Left ventricle myocardium superior (tissue), 1 donor: Measurements from ENCODE around the gene YWHAB. TPM values are rescaled to one million over a fixed set of nuclear protein-coding genes. Genes with fewer than 3 reads are reported as not detected.

Experiments
- ATAC-seq: fragments of 200-7000 bp; cut with Tn5 transposase; one replicate; pipeline ENCODE4 v1.9.1; 2020; ENCODE audit warnings: mild to moderate bottlenecking, moderate library complexity
- DNase-seq: peaks from one replicate; pipeline ENCODE4 v3.0.0-alpha.2; 2020
- intact Hi-C: fragments of 100-400 bp; cut with micrococcal nuclease; formaldehyde crosslinking; loops from one replicate; pipeline ENCODE4 v1.11.0; 2022
- long read RNA-seq: library from polyadenylated mRNA; unstranded; transcript quantifications from one replicate; pipeline ENCODE4 v2.0.0, GENCODE V29; 2021
- total RNA-seq: library from RNA; stranded (reverse); fragmentation: NEBNext Ultra II Directional; extraction: Animal tissue kit (Norgen Biotek cat#: 25700); gene quantifications from one replicate; pipeline ENCODE4 v1.2.1, GENCODE V29; 2021
- donor health status: DM: no; HTN: yes; CAD: no; lungs with severe emphysema.

The YWHAB gene
- 108 TPM for total RNA-seq
- long read RNA-seq, transcript YWHAB-202 (7 exons, 3,109 nt), result minor isoform, 24 of 206 reads
- long read RNA-seq, transcript YWHAB-201 (6 exons, 3,049 nt), result major isoform, 152 of 206 reads
- long read RNA-seq, partial matches to known transcripts, result 14 of 206 reads
- long read RNA-seq, other reads (novel, unspliced or antisense), result 16 of 206 reads

- intact Hi-C loops, result no loop called here
- peak; percentile 99 for ATAC-seq
- DNase-seq, result peak; percentile 99
These were observed at the start of gene YWHAB for GRCh38 chr20:44885392-44886265. Gene YWHAB, plus strand, starts transcription at chr20:44885705. Its CDS starts 15,829 bp downstream, at chr20:44901534.

GRCh38 chr20:44836601-44837120 is 48.8 kb upstream of the YWHAB start:
- ATAC-seq, result no peak
- intact Hi-C loops, result no loop called here
- DNase-seq, result no peak

DNA sequence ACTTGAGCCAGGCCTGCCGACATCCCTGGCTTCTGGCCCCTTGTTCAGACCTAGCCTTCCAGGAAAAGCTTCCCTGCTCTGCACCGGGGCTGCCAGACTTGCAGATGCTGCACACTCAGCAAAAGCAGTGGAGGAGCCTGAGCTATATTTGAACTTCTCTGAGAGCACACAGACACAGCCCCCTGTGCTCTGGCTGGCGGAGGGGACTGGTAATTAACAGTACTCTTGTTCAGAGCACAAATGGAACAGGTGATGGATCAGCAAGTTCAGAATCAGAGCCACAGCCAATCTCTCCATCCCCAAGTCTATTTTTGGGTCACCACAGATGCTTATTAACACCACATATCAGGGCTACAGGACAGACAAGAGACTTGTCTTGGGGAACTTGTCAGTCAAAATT is 47.6 kb upstream of the YWHAB start:
- intact Hi-C loops, result no loop called here
- ATAC-seq, result no peak
- DNase-seq, result no peak

GRCh38 chr20:44838521-44838920 is 47.0 kb upstream of the YWHAB start:
- DNase-seq (no peak), ATAC-seq (no peak)
- intact Hi-C loops, result no loop called here

DNA sequence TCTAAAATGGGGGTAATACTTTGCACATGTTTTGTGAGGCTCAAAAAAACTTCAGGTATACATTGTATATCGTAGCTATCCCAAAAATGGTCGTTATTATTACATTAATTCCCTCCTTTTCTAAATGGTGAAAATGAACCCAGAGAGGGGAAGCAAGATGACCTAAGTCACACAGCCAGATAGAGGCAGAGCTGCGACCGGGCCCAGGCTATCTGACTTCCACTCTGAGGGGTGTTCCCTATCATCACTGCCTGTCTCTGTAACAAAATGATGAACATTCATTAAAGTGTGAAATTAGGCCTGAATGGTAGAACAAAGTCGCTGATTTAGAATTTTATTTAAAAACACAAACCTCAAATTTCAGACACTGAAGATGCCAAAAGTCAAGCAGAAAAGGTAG is 46.0 kb upstream of the YWHAB start:
- no peak for ATAC-seq
- intact Hi-C loops, result no loop called here
- DNase-seq, result no peak

DNA sequence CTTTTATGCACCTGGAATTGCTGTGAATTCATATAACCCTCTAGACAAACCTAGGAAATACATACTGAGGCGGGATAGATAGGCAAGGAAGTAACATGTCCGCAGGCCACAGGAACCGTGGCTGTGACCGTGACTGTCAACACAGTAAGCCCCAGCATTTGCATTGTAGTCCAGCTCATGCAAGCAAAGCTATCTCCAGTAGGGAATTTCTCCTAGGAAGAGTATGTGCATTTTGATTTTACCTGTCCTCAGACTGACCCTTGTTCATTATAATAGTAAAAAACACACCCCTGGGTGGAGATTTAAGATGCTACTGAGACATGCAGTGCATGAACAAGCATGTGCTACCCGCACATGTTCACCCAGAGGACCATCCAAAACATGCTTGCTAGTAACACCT is 44.7 kb upstream of the YWHAB start:
- intact Hi-C loops, result no loop called here
- no peak for DNase-seq
- ATAC-seq, result no peak

DNA sequence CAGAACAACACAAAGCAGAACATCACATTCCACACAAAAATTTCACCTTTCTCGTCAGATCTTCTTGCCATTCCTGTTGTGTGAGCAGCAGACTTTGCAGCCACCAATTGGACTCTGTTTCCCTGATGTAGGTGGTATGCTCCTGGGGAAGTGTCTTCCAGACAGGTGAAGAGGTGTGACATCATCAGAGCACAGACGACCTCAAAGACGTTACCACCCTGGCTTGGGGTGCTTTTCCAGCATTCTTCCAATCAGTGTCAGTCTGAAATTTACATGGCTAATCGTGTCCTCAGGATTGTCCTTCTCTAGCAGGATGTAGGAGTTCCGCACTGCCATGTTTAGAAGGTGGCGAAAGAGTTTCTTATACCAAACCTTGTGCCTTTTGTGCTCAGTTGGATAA is 43.5 kb upstream of the YWHAB start:
- ATAC-seq, result no peak
- intact Hi-C loops, result no loop called here
- no peak for DNase-seq

- intact Hi-C loops, result no loop called here
- ATAC-seq, result no peak
- DNase-seq, result no peak
These were observed 41.6 kb upstream of the YWHAB start for GRCh38 chr20:44843876-44844275.

- ATAC-seq, result no peak
- intact Hi-C loops, result no loop called here
- DNase-seq, result no peak
These were observed 37.1 kb upstream of the YWHAB start for GRCh38 chr20:44848254-44849015.

DNA sequence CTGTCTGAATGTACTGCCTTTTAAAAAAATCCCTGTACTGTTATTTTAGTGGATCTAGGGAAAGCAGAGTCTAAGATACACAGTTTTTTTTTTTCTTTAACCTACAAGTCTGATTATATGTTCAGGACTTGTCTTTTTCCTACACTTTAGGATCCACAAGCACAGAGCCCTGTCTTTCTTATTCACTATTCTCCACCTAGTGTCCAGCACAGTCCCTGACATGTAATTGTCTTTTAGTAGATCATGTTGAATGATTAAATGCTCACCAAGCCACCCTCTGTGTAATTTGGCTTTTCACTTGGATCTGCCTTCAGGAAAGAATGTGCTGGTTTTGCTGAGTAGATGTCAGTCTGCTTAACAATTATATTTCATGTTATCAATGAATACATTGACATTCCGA is 35.8 kb upstream of the YWHAB start:
- intact Hi-C loops, result no loop called here
- ATAC-seq, result no peak
- DNase-seq, result no peak

GRCh38 chr20:44850272-44850671 is 35.2 kb upstream of the YWHAB start:
- ATAC-seq (no peak), DNase-seq (no peak)
- intact Hi-C loops, result no loop called here

- ATAC-seq, result no peak
- intact Hi-C loops, result no loop called here
- no peak for DNase-seq
These were observed 34.7 kb upstream of the YWHAB start for GRCh38 chr20:44850837-44851236.

DNA sequence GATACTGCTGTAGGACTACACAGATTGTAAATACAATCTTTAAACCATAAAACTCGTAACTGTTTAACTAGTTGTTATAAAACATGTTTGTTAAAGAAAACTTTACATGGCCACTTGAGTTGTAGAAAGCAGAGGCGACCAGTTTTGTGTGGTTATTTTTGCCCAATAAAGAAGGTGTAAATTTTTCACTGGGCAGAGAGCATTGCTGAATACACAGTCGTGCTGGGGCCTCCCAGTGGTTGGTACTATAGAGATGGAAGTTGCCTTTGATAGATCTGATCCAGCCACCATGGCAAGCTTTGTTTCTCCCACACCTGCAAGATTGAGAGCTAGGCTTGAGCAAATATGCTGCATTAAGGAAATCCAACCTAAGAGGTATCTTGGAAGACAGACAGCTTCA is 34.0 kb upstream of the YWHAB start:
- intact Hi-C loops, result no loop called here

DNA sequence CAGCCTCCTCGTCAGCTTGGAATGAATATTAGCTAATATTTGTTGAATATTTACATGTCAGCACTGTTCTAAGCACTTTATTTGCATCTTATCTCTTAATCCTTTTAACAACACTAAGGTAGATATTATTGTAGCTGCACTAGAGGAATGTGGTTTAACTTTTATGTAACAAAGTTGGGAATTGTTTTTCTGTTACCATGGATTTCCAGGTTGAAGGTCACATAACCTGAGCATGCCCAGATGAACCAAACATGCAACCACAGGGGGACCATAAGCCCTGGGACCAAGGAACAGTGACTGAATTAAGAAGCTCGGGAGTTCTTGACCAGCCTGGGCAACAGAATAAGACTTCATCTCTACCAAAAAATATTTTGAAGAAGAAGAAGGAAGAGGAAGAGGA is 29.1 kb upstream of the YWHAB start:
- DNase-seq, result no peak
- intact Hi-C loops, result no loop called here

More for the DNA sequence above, 34.0 kb upstream of the YWHAB start:
- DNase-seq, result no peak
- ATAC-seq, result no peak

DNA sequence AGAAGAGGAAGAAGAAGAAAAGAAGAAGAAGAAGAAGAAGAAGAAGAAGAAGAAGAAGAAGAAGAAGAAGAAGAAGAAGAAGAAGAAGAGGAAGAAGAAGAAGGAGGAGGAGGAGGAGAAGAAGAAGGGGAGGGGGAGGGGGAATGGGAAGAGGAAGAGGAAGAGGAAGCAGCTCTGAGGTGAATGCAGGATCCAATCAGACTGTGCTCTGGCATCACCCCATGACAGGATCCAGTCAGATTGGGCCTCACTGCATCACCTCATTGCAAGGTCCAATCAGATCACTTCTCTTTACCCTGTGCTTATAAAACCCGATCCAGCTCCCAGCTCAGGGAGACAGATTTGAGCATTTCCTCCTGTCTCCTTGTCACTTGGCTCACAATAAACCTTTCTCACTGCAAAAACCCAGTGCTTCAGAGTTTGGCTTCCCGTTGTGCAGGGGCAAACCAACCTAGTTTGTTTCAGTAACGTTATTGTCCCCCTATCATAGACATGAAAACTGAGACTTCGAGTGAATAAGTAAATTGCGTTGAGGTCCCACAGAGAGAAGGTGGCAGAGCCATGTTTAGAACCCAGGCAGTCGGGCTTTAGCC is 28.6 kb upstream of the YWHAB start:
- intact Hi-C loops, result no loop called here
- ATAC-seq, result no peak
- no peak for DNase-seq

More for the DNA sequence above, 29.1 kb upstream of the YWHAB start:
- no peak for ATAC-seq

- intact Hi-C loops, result no loop called here
- no peak for DNase-seq
- no peak for ATAC-seq
These were observed 26.7 kb upstream of the YWHAB start for GRCh38 chr20:44858606-44859360.

DNA sequence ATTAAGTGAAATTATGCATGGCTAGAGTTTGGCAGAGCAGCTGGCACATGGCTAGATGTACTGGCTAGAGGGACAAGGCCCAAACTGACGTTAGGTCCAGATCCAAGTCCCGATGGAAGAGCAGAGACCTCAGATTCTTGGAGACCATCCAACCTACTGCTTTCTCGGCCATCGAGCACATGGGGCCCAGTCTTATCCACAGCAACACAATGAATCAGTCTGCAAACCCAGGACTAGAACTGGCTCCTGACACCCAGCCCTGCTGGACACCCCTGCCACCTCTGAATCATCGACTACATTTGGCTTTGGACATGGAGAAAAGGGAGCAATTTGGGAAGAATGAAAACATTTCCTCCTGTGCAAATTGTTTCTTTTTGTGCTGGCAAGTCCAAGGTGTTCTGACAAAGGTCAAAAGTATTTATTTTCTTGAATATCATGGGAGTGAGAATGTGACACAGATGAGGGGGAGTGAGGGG is 23.9 kb upstream of the YWHAB start:
- ATAC-seq (peak; percentile 83), DNase-seq (peak; percentile 44)
- intact Hi-C loops, result no loop called here

- no peak for DNase-seq
- no peak for ATAC-seq
- intact Hi-C loops, result no loop called here
These were observed 23.2 kb upstream of the YWHAB start for GRCh38 chr20:44862286-44862685.
